Keratinocyte (primary cell): Measurements from ENCODE around the gene HAO2. TPM values are rescaled to one million over a fixed set of nuclear protein-coding genes. Genes with fewer than 3 reads are reported as not detected.

Source experiments
- DNase-seq: peaks from one replicate; pipeline ENCODE4 v3.0.0-alpha.2; 2011; ENCODE audit warnings: low read depth, missing footprints, low spot score
- FAIRE-seq: peaks from 2 replicates; lab custom pipeline; 2011; peaks lifted over from hg19 to GRCh38; lab: Jason Lieb, UNC
- H2AFZ ChIP-seq: 2 replicates; pipeline ENCODE4 v1.6.0; 2012; ENCODE audit warnings: low read length, control low read depth, inconsistent platforms; ENCODE audit not compliant: control insufficient read depth
- H3K27ac ChIP-seq: 2 replicates; pipeline ENCODE4 v1.5.1; 2011; ENCODE audit warnings: low read length; ENCODE audit not compliant: control insufficient read depth, insufficient read depth
- H3K27me3 ChIP-seq: 3 replicates; pipeline ENCODE4 v1.6.0; 2011; ENCODE audit warnings: low read length; ENCODE audit not compliant: control insufficient read depth, insufficient read depth; ENCODE audit errors: extremely low read depth
- H3K36me3 ChIP-seq, 2 experiments: 2 replicates in 1 of 2; 3 replicates in 1 of 2; pipeline ENCODE4 v1.5.1; 2011; ENCODE audit warnings: low read length in 2 of 2, mild to moderate bottlenecking in 1 of 2; ENCODE audit not compliant: control insufficient read depth in 2 of 2, insufficient read depth in 2 of 2; ENCODE audit errors: extremely low read depth in 1 of 2
- H3K4me1 ChIP-seq: 3 replicates; pipeline ENCODE4 v1.5.1; 2011; ENCODE audit warnings: low read length; ENCODE audit not compliant: control insufficient read depth, insufficient read depth; ENCODE audit errors: extremely low read depth
- H3K4me2 ChIP-seq: 3 replicates; pipeline ENCODE4 v1.6.0; 2011; ENCODE audit warnings: low read depth, low read length; ENCODE audit not compliant: control insufficient read depth, insufficient read depth; ENCODE audit errors: extremely low read depth
- H3K4me3 ChIP-seq, 3 experiments: fragments of 200-600 bp in 1 of 3; sonication (generic) in 1 of 3; 2 replicates in 2 of 3; 3 replicates in 1 of 3; pipeline ENCODE4 v1.5.1; 2011 to 2016; ENCODE audit warnings: low read length in 3 of 3, mild to moderate bottlenecking in 3 of 3, control low read depth in 2 of 3, inconsistent platforms in 1 of 3, low read depth in 1 of 3, mixed read lengths in 1 of 3, mixed run types in 1 of 3, moderate library complexity in 1 of 3; ENCODE audit not compliant: control insufficient read depth in 2 of 3, insufficient read depth in 2 of 3; ENCODE audit errors: extremely low read depth in 1 of 3
- H3K79me2 ChIP-seq: 2 replicates; pipeline ENCODE4 v1.6.0; 2012; ENCODE audit warnings: low read length; ENCODE audit not compliant: control insufficient read depth, insufficient read depth
- H3K9ac ChIP-seq: 3 replicates; pipeline ENCODE4 v1.6.0; 2011; ENCODE audit warnings: low read length; ENCODE audit not compliant: control insufficient read depth, insufficient read depth; ENCODE audit errors: extremely low read depth
- H3K9me1 ChIP-seq: 3 replicates; pipeline ENCODE4 v1.6.0; 2011; ENCODE audit warnings: low read length; ENCODE audit not compliant: control insufficient read depth, insufficient read depth; ENCODE audit errors: extremely low read depth
- H3K9me3 ChIP-seq: 2 replicates; pipeline ENCODE4 v1.5.1; 2012; ENCODE audit warnings: low read depth, low read length; ENCODE audit not compliant: control insufficient read depth
- H4K20me1 ChIP-seq: 3 replicates; pipeline ENCODE4 v1.6.0; 2011; ENCODE audit warnings: low read length; ENCODE audit not compliant: control insufficient read depth, insufficient read depth; ENCODE audit errors: extremely low read depth
- CTCF ChIP-seq, 3 experiments: IDR thresholded peaks in 1 of 3; conservative IDR thresholded peaks in 1 of 3; optimal IDR thresholded peaks in 1 of 3; 2 replicates in 2 of 3; 3 replicates in 1 of 3; pipeline versions ENCODE3 to v1.5.1; 2011; ENCODE audit warnings: low read length in 3 of 3, mild to moderate bottlenecking in 3 of 3, moderate library complexity in 2 of 3, control low read depth in 1 of 3, inconsistent platforms in 1 of 3; ENCODE audit not compliant: insufficient read depth in 2 of 3; ENCODE audit errors: extremely low read depth in 1 of 3
- EZH2 ChIP-seq: IDR thresholded peaks from one replicate; pipeline ENCODE4 v1.6.1; 2012; ENCODE audit warnings: inconsistent platforms, mild to moderate bottlenecking, low read length, moderate library complexity
- dilution Hi-C: fragments of 300-500 bp; cut with MboI; formaldehyde crosslinking; loops from one replicate; pipeline ENCODE4 v1.7.0; 2020; ENCODE audit warnings: low sequenced_read_pairs; ENCODE audit not compliant: extremely low pct_ligation_motif_present
- polyA plus RNA-seq, 5 experiments: library from polyadenylated mRNA; depleted of rRNA in 3 of 5; stranded (reverse) in 3 of 5; stranded (forward) in 1 of 5; unstranded in 1 of 5; fragments of >200 nt; gene quantifications; 1 replicate in 1 of 5; 2 replicates in 3 of 5; 3 replicates in 1 of 5; pipeline versions ENCODE4 v1.2.1 to v1.2.3, GENCODE V29; 2011 to 2012; ENCODE audit warnings: missing spikeins in 2 of 5, low read depth in 1 of 5, low replicate concordance in 1 of 5

HAO2 gene
- polyA plus RNA-seq, 1 donor (not counting 4 experiments of a cell fraction or from before 2014, with no cell fraction given): not detected

DNA sequence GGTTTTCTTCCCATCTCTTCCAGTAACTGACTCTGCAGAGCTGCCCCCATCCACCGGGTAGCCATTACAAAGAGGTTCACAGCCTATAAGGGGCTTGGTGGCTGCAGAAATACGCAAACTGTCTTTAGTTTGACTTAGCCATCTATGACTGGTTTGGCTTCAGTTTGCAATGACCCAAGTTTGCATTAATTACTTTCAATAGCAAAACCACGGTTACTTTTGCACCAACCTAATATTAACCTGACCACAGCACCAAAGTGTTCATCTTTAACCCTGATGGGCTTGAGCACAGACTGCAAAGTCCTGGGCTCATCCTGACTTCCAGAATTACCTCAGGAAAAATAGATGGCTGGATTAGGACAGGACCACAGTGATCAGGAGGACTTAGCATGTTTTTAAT, 2.2 kb upstream of the HAO2 start:
- Histone ChIP-seq H4K20me1 (no peaks in the 10 kb centered on the region), H3K4me1 (peaks cover 11% of the 10 kb centered on the region), H3K27ac (no peak overlapping the region), H3K9me1 (no peaks in the 10 kb centered on the region), H3K4me2 (no peak overlapping the region), H3K36me3 (no peaks in the 10 kb centered on the region), H2AFZ (no peak overlapping the region), H3K79me2 (no peaks in the 10 kb centered on the region), H3K9me3 (no peaks in the 10 kb centered on the region), H3K9ac (no peak overlapping the region), H3K4me3 (no peak overlapping the region), H3K27me3 (no peaks in the 10 kb centered on the region)
- dilution Hi-C loops: no loop called here
- DNase-seq (no peak), FAIRE-seq (no peak)
- TF ChIP-seq EZH2 (no peak), CTCF (optimal IDR thresholded peaks at IDR 0.05 in 1 of 3, IDR thresholded peaks at IDR 0.05 in 1 of 3, conservative IDR thresholded peaks at IDR 0.05 in 1 of 3; ENCODE audit: extremely low read depth in 1 of 3, insufficient read depth in 2 of 3, low read length in 3 of 3) (no peak)

DNA sequence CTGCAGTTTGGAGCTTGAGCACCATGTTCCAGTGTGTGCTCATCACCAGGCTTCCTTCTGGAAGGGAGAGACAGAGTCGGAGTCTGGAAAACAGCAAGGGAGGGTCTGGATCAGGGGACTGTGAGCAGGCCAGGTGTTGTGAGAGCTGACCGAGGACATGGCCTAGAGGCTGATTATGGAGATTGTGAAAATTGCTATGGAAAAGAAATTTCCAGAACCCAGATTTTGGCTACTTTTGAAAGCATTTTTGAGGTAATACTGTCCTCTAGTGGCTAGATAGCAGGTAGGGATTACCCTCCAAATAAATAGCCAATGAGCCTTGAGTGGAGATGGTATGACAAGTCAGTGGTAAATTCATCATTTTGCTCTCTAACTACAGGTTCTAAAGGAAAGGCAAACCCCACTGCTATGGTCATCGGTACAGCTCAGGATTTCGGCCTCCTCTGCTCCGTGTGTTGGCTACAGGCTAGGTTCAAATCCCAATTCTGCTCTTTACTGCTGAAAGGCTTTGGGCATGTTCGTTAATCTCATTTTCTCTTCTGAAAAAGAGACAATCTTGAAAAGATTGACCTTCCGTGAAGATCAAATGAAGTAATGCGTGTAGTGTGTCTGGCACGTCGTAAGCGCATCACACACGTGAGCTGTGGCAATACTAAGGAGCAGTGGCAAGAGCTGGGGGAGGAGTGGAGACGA, 1.0 kb upstream of the HAO2 start:
- no peaks in the 10 kb centered on the region for H4K20me1 ChIP-seq
- no peak overlapping the region for H3K4me3 ChIP-seq
- no peak overlapping the region for H2AFZ ChIP-seq
- FAIRE-seq (peak; percentile 68), DNase-seq (no peak)
- dilution Hi-C loops: no loop called here
- peaks cover 11% of the 10 kb centered on the region for H3K4me1 ChIP-seq
- H3K9ac ChIP-seq: no peak overlapping the region
- no peaks in the 10 kb centered on the region for H3K9me1 ChIP-seq
- H3K27ac ChIP-seq: no peak overlapping the region
- H3K4me2 ChIP-seq: no peak overlapping the region
- no peaks in the 10 kb centered on the region for H3K27me3 ChIP-seq
- peak in 2 of 3 experiments; percentile 95 to 98 for TF ChIP-seq CTCF (optimal IDR thresholded peaks at IDR 0.05 in 1 of 3, IDR thresholded peaks at IDR 0.05 in 1 of 3, conservative IDR thresholded peaks at IDR 0.05 in 1 of 3; ENCODE audit: extremely low read depth in 1 of 3, insufficient read depth in 2 of 3, low read length in 3 of 3)
- no peak for TF ChIP-seq EZH2
- H3K79me2 ChIP-seq: no peaks in the 10 kb centered on the region
- H3K36me3 ChIP-seq: no peaks in the 10 kb centered on the region
- no peaks in the 10 kb centered on the region for H3K9me3 ChIP-seq
